ENCODE data around the gene NCS1. TPM values are rescaled to one million over a fixed set of nuclear protein-coding genes. Genes with fewer than 3 reads are reported as not detected.

NCS1 gene
- total and polyA plus RNA-seq, 9 of the 15 experiments (the other 6 are each of a cell fraction or from before 2014, with no cell fraction given) = 0.28 to 27.0 (median 9.6) TPM

- DNase-seq (ENCODE audit: extremely low read depth in 1 of 4, low spot score in 3 of 4) = peak; percentile 85 to 88 (median 88)
- H2AFZ ChIP-seq (ENCODE audit: low read depth, low read length) = peak overlapping the region; percentile 11; the same call in 1 of the 2 replicates
- ChIA-PET CTCF (ENCODE audit: low intra/inter-chr PET ratio) (no interaction called here), POLR2A (interaction anchor here (0.8 to 1.0 kb wide), 2 partner anchors 11 to 14 kb away, joined by 3 read pairs; no protein-coding TSS in a partner anchor)
- intact Hi-C loops (cut with micrococcal nuclease) (no loop called here), in situ Hi-C loops (cut with MboI) (loop anchor here (25.0 kb wide), 1 partner anchor 549 kb away; the partner anchor contains the start of gene EXOSC2)
- H3K36me3 ChIP-seq (ENCODE audit: control insufficient read depth, insufficient read depth, low read length) = peaks cover 4% of the 10 kb centered on the region; the same call in 2 of the 3 replicates
- WGBS (ENCODE audit: insufficient coverage, low coverage, missing lambda C conversion rate) = 11% methylated on average over 7 of the region's 10 CpGs
- H4K20me1 ChIP-seq (replicated peaks; ENCODE audit: control insufficient read depth, insufficient read depth, low read length) = no peaks in the 10 kb centered on the region
- no peaks in the 10 kb centered on the region for H3K79me2 ChIP-seq (ENCODE audit: control insufficient read depth, insufficient read depth, low read length)
- BruUV-seq (replicated peaks) = no TSS peak
- H3K27ac ChIP-seq (ENCODE audit: extremely low read depth, low read depth, low read length) = peak overlapping the region; percentile 71
- no peaks in the 10 kb centered on the region; a peak in 1 of 5 replicates for H3K27me3 ChIP-seq (ENCODE audit: control insufficient read depth in 2 of 2, insufficient read depth in 2 of 2, low read length in 2 of 2)
- peaks cover 6% of the 10 kb centered on the region for H3K9me1 ChIP-seq (ENCODE audit: control insufficient read depth, insufficient read depth, low read length)
- FAIRE-seq = peak; percentile 91
- H3K9me3 ChIP-seq (replicated peaks; ENCODE audit: control insufficient read depth, insufficient read depth, low read depth, low read length) = no peaks in the 10 kb centered on the region
- peaks cover 34 to 35% of the 10 kb centered on the region in 2 experiments for H3K4me1 ChIP-seq (replicated peaks in 1 of 2; ENCODE audit: control insufficient read depth in 2 of 2, insufficient read depth in 2 of 2, low read length in 2 of 2)
- H3K9ac ChIP-seq (ENCODE audit: insufficient read depth in 1 of 2, low read depth in 2 of 2, low read length in 2 of 2) = peak overlapping the region in 1 of 2 experiments; percentile 48; a peak in 2 of 4 replicates
- peak; percentile 91 for ATAC-seq
- no peak overlapping the region for H3K4me3 ChIP-seq
- H3K4me2 ChIP-seq (ENCODE audit: insufficient read depth, low read length) = peak overlapping the region; percentile 17; the same call in 1 of the 2 replicates
- TF ChIP-seq FOXM1 (IDR thresholded peaks at IDR 0.05; ENCODE audit: low read depth) (no peak), FOXM1 (CRISPR knock-in tag; IDR thresholded peaks at IDR 0.05; ENCODE audit: low read depth) (no peak), ATF7 (IDR thresholded peaks at IDR 0.05) (peak; percentile 93), HDAC1 (IDR thresholded peaks at IDR 0.05) (peak in 1 of 2 experiments; percentile 65; a peak in 2 of 4 replicates), SAP30 (IDR thresholded peaks at IDR 0.05; ENCODE audit: borderline replicate concordance, insufficient read depth, low read depth, low read length, poor library complexity, severe bottlenecking) (no peak), BRD4 (IDR thresholded peaks at IDR 0.05) (no peak), SMARCE1 (IDR thresholded peaks at IDR 0.05) (peak; percentile 64; the same call in 1 of the 2 replicates), MYNN (IDR thresholded peaks at IDR 0.05) (no peak), MYNN (CRISPR knock-in tag; IDR thresholded peaks at IDR 0.05) (no peak), ZNF263 (CRISPR knock-in tag; IDR thresholded peaks at IDR 0.05; ENCODE audit: borderline replicate concordance) (peak; percentile 96), PKNOX1 (IDR thresholded peaks at IDR 0.05) (0 out of 2 replicates have a peak, but pooled peaks have one; percentile 8), ZNF57 (CRISPR knock-in tag; IDR thresholded peaks at IDR 0.05) (no peak), ZBTB2 (IDR thresholded peaks at IDR 0.05) (no peak), ZNF695 (CRISPR knock-in tag; IDR thresholded peaks at IDR 0.05) (no peak)
- TF ChIP-seq, protein P1, sequence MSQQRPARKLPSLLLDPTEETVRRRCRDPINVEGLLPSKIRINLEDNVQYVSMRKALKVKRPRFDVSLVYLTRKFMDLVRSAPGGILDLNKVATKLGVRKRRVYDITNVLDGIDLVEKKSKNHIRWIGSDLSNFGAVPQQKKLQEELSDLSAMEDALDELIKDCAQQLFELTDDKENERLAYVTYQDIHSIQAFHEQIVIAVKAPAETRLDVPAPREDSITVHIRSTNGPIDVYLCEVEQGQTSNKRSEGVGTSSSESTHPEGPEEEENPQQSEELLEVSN (IDR thresholded peaks at IDR 0.05; ENCODE audit: borderline replicate concordance in 1 of 2, extremely low read depth in 1 of 2, insufficient read depth in 1 of 2, insufficient read length in 1 of 2, low read depth in 1 of 2, low read length in 1 of 2, poor library complexity in 1 of 2, severe bottlenecking in 1 of 2) = peak in 1 of 2 experiments; percentile 42
Observed at GRCh38 chr9:130138171-130138653, 34.0 kb upstream of the NCS1 start.

Measured in K562 (cell line).